ENCODE data around the gene DNAAF2.

DNAAF2 gene

DNA sequence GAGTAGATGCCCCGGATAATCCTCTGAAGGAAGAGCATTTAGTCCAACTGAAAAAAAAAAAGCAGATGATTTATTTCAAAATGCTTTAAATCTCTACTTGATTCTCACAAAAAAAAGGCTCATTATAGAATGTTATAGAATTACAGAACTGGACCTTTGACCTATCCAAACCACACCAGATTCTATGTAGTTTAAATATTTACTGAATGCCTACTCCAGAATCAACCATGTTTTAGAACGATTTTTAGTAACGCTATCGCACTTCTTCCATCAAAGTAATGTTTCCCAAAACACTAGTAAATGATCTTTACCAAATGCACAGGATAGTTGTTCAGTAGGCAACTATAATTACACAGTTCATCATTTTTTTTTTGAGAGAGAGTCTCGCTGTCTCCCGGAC lies 51.4 kb downstream of the DNAAF2 start:
- Histone ChIP-seq H3K27me3 (ENCODE audit: control insufficient read depth, low read length) (no peaks in the 10 kb centered on the region), H3K9me2 (replicated peaks; ENCODE audit: control insufficient read depth, low read length) (no peaks in the 10 kb centered on the region), H3K4me3 (ENCODE audit: low read length) (peak overlapping the region; percentile 79), H3K4me2 (ENCODE audit: low read length) (peak overlapping the region; percentile 49), H3K27ac (ENCODE audit: low read depth, low read length) (no peak overlapping the region), H3K36me3 (ENCODE audit: control insufficient read depth, low read length) (peaks cover 71% of the 10 kb centered on the region), H3K4me1 (ENCODE audit: control insufficient read depth, low read length) (peaks cover 35% of the 10 kb centered on the region), H3F3A (ENCODE audit: control insufficient read depth, insufficient read depth) (peaks cover 63% of the 10 kb centered on the region), H3K9me3 (ENCODE audit: control insufficient read depth, insufficient read depth, low read length) (no peaks in the 10 kb centered on the region), H4K20me1 (ENCODE audit: control insufficient read depth, insufficient read depth, low read depth, low read length) (peaks cover 30% of the 10 kb centered on the region), H3K79me2 (ENCODE audit: control insufficient read depth, low read length) (peaks cover 76% of the 10 kb centered on the region)
- TF ChIP-seq EZH2phosphoT487 (IDR thresholded peaks at IDR 0.05; ENCODE audit: borderline replicate concordance, low read length) = no peak
- TF ChIP-seq, protein P1, sequence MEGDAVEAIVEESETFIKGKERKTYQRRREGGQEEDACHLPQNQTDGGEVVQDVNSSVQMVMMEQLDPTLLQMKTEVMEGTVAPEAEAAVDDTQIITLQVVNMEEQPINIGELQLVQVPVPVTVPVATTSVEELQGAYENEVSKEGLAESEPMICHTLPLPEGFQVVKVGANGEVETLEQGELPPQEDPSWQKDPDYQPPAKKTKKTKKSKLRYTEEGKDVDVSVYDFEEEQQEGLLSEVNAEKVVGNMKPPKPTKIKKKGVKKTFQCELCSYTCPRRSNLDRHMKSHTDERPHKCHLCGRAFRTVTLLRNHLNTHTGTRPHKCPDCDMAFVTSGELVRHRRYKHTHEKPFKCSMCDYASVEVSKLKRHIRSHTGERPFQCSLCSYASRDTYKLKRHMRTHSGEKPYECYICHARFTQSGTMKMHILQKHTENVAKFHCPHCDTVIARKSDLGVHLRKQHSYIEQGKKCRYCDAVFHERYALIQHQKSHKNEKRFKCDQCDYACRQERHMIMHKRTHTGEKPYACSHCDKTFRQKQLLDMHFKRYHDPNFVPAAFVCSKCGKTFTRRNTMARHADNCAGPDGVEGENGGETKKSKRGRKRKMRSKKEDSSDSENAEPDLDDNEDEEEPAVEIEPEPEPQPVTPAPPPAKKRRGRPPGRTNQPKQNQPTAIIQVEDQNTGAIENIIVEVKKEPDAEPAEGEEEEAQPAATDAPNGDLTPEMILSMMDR (IDR thresholded peaks at IDR 0.05; ENCODE audit: low read depth, low read length, poor library complexity, severe bottlenecking) = no peak

DNA sequence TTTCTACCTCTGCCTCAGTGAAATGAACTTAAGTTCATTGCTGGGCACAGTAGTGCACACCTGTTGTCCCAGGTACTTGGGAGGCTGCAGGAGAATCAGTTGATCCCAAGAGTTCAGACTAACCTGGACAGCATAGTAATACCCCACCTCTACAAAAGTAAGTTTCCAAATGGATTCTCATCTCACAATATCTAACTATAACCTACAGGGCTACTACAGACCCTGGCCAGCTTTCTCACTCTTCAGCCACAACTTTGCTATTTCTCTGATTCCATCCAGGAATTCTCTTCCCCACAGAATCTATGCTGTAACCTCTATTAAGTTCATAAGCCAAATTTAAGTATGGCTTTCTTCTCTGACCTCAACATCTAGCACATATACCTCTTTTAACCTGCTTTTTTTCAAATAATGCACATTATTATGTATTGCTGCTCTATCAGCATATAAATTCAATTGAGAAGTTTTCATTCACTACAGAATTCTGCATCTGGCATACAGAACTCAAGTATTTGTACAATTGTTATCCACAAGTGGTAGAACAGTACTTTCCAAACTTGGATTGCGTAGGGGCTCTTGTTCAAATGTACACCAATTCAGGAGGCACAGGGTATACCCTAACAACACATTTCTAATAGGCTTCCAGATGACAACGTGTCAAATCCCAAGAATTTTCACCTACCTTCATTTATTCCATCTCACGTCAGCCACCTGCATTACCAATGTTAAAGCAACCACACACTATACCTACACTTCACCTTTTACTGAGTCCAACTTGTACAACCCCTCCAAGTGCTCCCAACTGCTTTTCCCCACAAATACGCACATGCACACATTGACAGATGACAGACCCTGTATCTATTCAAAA lies 52.7 kb downstream of the DNAAF2 start:
- Histone ChIP-seq H3K9me3 (ENCODE audit: control insufficient read depth, insufficient read depth, low read length) (no peaks in the 10 kb centered on the region), H3K4me2 (ENCODE audit: low read length) (peak overlapping the region; percentile 49), H4K20me1 (ENCODE audit: control insufficient read depth, insufficient read depth, low read depth, low read length) (peaks cover 30% of the 10 kb centered on the region), H3K4me3 (ENCODE audit: low read length) (no peak overlapping the region), H3K27me3 (ENCODE audit: control insufficient read depth, low read length) (no peaks in the 10 kb centered on the region), H3K4me1 (ENCODE audit: control insufficient read depth, low read length) (peaks cover 30% of the 10 kb centered on the region), H3K79me2 (ENCODE audit: control insufficient read depth, low read length) (peaks cover 82% of the 10 kb centered on the region), H3K9me2 (replicated peaks; ENCODE audit: control insufficient read depth, low read length) (no peaks in the 10 kb centered on the region), H3F3A (ENCODE audit: control insufficient read depth, insufficient read depth) (peaks cover 65% of the 10 kb centered on the region), H3K27ac (ENCODE audit: low read depth, low read length) (no peak overlapping the region), H3K36me3 (ENCODE audit: control insufficient read depth, low read length) (peaks cover 80% of the 10 kb centered on the region)
- no peak for TF ChIP-seq EZH2phosphoT487 (IDR thresholded peaks at IDR 0.05; ENCODE audit: borderline replicate concordance, low read length)
- TF ChIP-seq, protein P1 (IDR thresholded peaks at IDR 0.05; ENCODE audit: low read depth, low read length, poor library complexity, severe bottlenecking) = no peak

DNA sequence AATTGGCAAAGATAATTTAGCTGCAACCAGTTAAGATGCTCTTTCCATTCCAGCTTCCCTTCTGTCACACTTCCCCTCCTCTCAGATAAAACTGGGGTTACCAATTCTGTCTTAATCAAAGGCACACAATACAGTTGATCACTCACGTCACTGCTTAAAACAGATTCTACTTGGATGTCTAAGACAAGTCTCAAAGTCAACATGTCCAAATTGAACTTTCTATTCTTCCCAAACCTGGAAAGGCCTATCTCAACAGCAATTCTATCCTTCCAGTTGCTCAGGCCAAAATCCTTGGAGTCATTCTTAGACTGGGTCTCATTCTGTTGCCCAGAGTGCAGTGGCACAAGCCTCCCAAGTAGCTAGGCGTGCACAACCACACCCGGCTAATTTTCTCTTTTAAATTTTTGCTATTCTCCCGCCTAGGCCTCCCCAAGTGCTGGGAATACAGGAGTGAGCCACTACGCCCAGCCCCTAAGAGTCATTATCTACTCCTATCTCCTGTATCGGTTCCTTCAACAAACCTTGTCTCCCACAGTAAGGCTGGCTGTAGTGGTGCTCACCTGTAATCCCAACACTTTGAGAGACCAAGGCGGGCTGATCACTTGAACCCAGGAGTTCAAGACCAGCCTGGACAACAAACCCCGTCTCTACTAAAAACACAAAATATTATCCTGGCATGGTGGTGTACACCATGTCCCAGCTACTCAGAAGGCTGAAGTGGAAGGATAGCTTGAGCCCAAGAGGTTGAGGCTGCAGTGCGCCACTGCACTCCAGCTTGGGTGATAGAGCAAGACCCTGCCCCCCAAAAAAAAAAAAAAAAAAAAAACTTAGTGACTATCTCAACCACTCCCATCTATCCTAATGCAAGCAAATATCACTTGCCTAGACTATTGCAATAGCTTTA lies 53.6 kb downstream of the DNAAF2 start:
- peaks cover 82% of the 10 kb centered on the region for H3K79me2 ChIP-seq (ENCODE audit: control insufficient read depth, low read length)
- peaks cover 30% of the 10 kb centered on the region for H4K20me1 ChIP-seq (ENCODE audit: control insufficient read depth, insufficient read depth, low read depth, low read length)
- TF ChIP-seq EZH2phosphoT487 (IDR thresholded peaks at IDR 0.05; ENCODE audit: borderline replicate concordance, low read length) = no peak
- TF ChIP-seq, protein P1 (IDR thresholded peaks at IDR 0.05; ENCODE audit: low read depth, low read length, poor library complexity, severe bottlenecking) = no peak
- H3K4me3 ChIP-seq (ENCODE audit: low read length) = no peak overlapping the region
- peaks cover 25% of the 10 kb centered on the region for H3K4me1 ChIP-seq (ENCODE audit: control insufficient read depth, low read length)
- no peaks in the 10 kb centered on the region for H3K9me2 ChIP-seq (replicated peaks; ENCODE audit: control insufficient read depth, low read length)
- no peaks in the 10 kb centered on the region for H3K9me3 ChIP-seq (ENCODE audit: control insufficient read depth, insufficient read depth, low read length)
- peaks cover 60% of the 10 kb centered on the region for H3F3A ChIP-seq (ENCODE audit: control insufficient read depth, insufficient read depth)
- 0 out of 2 replicates have a peak overlapping the region, but pooled peaks have one; percentile 49 for H3K4me2 ChIP-seq (ENCODE audit: low read length)
- H3K36me3 ChIP-seq (ENCODE audit: control insufficient read depth, low read length) = peaks cover 89% of the 10 kb centered on the region
- no peaks in the 10 kb centered on the region for H3K27me3 ChIP-seq (ENCODE audit: control insufficient read depth, low read length)
- no peak overlapping the region for H3K27ac ChIP-seq (ENCODE audit: low read depth, low read length)
